ENCODE results near the gene ABCF1.
"Not testable (repeated sequence)": the region's sequence is repeated elsewhere in the genome, so short reads cannot be mapped to it uniquely, and the experiment has no call there.

Gene ABCF1

GRCh38 chr6:30571075-30571761, at the start of gene ABCF1:
TSS of gene ABCF1 (plus strand) at chr6:30571442. CDS start at chr6:30571488, 46 bp downstream.
- CTCF ChIA-PET = interaction anchor here (0.9 to 1.7 kb wide), 3 partner anchors 26 to 39 kb away, joined by 4 to 8 read pairs (median 6); no protein-coding TSS in a partner anchor
- DNase-seq (ENCODE audit: extremely low spot score) = peak; percentile 99
- TF ChIP-seq SP1 (IDR thresholded peaks at IDR 0.05) (no peak), L3MBTL2 (conservative IDR thresholded peaks at IDR 0.05) (peak; percentile 97), BHLHE40 (IDR thresholded peaks at IDR 0.05; ENCODE audit: borderline replicate concordance) (peak; percentile 62; the same call in 1 of the 2 replicates), ELF4 (IDR thresholded peaks at IDR 0.05) (peak; percentile 49; the same call in 1 of the 2 replicates)
- POLR2A ChIA-PET = interaction anchor here (0.6 to 2.8 kb wide), 16 partner anchors 10 to 1292 kb away, joined by 3 to 32 read pairs (median 3); partner anchors contain the start of genes GNL1, MDC1, MRPS18B and PPP1R10

- POLR2A ChIA-PET; DNase-seq (ENCODE audit: extremely low spot score); CTCF ChIA-PET: not testable (repeated sequence)
Observed at GRCh38 chr6:30521952-30522351, 49.3 kb upstream of the ABCF1 start.

GRCh38 chr6:30526444-30526843, 44.8 kb upstream of the ABCF1 start:
- CTCF ChIA-PET = interaction anchor here (0.6 kb wide), 1 partner anchor 553 kb away, joined by 3 read pairs; no protein-coding TSS in a partner anchor
- DNase-seq (ENCODE audit: extremely low spot score); POLR2A ChIA-PET: not testable (repeated sequence)

GRCh38 chr6:30529349-30529875, 41.8 kb upstream of the ABCF1 start:
- POLR2A ChIA-PET; DNase-seq (ENCODE audit: extremely low spot score): not testable (repeated sequence)
- CTCF ChIA-PET = interaction anchor here (0.6 to 1.6 kb wide), 5 partner anchors 11 to 674 kb away, joined by 3 to 8 read pairs (median 4); no protein-coding TSS in a partner anchor

- CTCF ChIA-PET = interaction anchor here (0.6 to 1.6 kb wide), 5 partner anchors 10 to 673 kb away, joined by 3 to 8 read pairs (median 4); no protein-coding TSS in a partner anchor
- POLR2A ChIA-PET = no interaction called here
- no peak for DNase-seq (ENCODE audit: extremely low spot score)
- TF ChIP-seq FOXM1 (IDR thresholded peaks at IDR 0.05; ENCODE audit: borderline replicate concordance) (no peak), TARDBP (IDR thresholded peaks at IDR 0.05) (no peak), SP1 (IDR thresholded peaks at IDR 0.05) (no peak), ARNT (IDR thresholded peaks at IDR 0.05) (no peak), SUZ12 (IDR thresholded peaks at IDR 0.05) (no peak), FOXK2 (IDR thresholded peaks at IDR 0.05) (no peak), BHLHE40 (IDR thresholded peaks at IDR 0.05; ENCODE audit: borderline replicate concordance) (no peak), ELF4 (IDR thresholded peaks at IDR 0.05) (no peak), NFRKB (IDR thresholded peaks at IDR 0.05) (no peak), L3MBTL2 (conservative IDR thresholded peaks at IDR 0.05) (no peak), CTBP1 (IDR thresholded peaks at IDR 0.05; ENCODE audit: borderline replicate concordance) (no peak)
Observed at GRCh38 chr6:30530014-30530413, 41.2 kb upstream of the ABCF1 start.

GRCh38 chr6:30533460-30534294, 37.6 kb upstream of the ABCF1 start:
- ChIA-PET CTCF (interaction anchor here (0.7 to 2.8 kb wide), 3 partner anchors 8 to 53 kb away, joined by 3 to 35 read pairs (median 13); no protein-coding TSS in a partner anchor), POLR2A (no interaction called here)
- no peak for DNase-seq (ENCODE audit: extremely low spot score)
- TF ChIP-seq ARNT (IDR thresholded peaks at IDR 0.05) (no peak), FOXA1 (IDR thresholded peaks at IDR 0.05) (no peak), TARDBP (IDR thresholded peaks at IDR 0.05) (no peak), HDGF (IDR thresholded peaks at IDR 0.05; ENCODE audit: borderline replicate concordance) (no peak), BHLHE40 (IDR thresholded peaks at IDR 0.05; ENCODE audit: borderline replicate concordance) (no peak), NFRKB (IDR thresholded peaks at IDR 0.05) (no peak), L3MBTL2 (conservative IDR thresholded peaks at IDR 0.05) (no peak), ZNF384 (IDR thresholded peaks at IDR 0.05) (no peak), PKNOX1 (IDR thresholded peaks at IDR 0.05) (no peak), LEF1 (IDR thresholded peaks at IDR 0.05; ENCODE audit: borderline replicate concordance) (no peak), FOXM1 (IDR thresholded peaks at IDR 0.05; ENCODE audit: borderline replicate concordance) (no peak), CTBP1 (IDR thresholded peaks at IDR 0.05; ENCODE audit: borderline replicate concordance) (no peak), SUZ12 (IDR thresholded peaks at IDR 0.05) (no peak)

- TF ChIP-seq SUZ12 (IDR thresholded peaks at IDR 0.05) (no peak), HDGF (IDR thresholded peaks at IDR 0.05; ENCODE audit: borderline replicate concordance) (no peak), SP1 (IDR thresholded peaks at IDR 0.05) (no peak), FOXK2 (IDR thresholded peaks at IDR 0.05) (no peak), ZNF384 (IDR thresholded peaks at IDR 0.05) (no peak)
- ChIA-PET CTCF (no interaction called here), POLR2A (no interaction called here)
- no peak for DNase-seq (ENCODE audit: extremely low spot score)
Observed at GRCh38 chr6:30537931-30538330, 33.3 kb upstream of the ABCF1 start.
